ENCODE measurements around the gene C1orf52. TPM values are rescaled to one million over a fixed set of nuclear protein-coding genes. Genes with fewer than 3 reads are reported as not detected.
"Not testable (repeated sequence)": the region's sequence is repeated elsewhere in the genome, so short reads cannot be mapped to it uniquely, and the experiment has no call there.

The C1orf52 gene
- total RNA-seq, 1 donor from 2014 or later: 32.2 TPM

DNA sequence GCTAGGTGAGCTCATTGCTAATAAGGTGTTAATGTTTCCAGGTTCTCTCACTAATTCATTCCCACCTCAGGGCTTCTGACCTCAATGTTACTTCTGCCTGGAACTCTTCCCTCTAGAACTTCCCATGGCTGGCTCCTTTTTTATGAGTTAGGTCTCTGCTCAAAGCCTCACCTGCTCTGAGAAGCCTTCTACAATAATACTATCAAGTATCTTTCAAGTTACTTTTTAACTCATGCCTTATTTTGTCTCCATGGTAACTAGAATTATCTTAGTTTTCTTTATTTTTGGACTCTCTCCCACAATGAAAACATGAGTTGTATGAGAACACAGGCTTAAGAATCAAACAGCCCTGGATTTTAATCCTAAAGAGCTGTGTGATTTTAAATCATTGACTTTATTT, 3.5 kb upstream of the C1orf52 start:
- Mint-ChIP-seq H3K27ac (ENCODE audit: unreplicated experiment) (no peak overlapping the region), H3K9me3 (ENCODE audit: unreplicated experiment) (peaks cover 5% of the 10 kb centered on the region)

DNA sequence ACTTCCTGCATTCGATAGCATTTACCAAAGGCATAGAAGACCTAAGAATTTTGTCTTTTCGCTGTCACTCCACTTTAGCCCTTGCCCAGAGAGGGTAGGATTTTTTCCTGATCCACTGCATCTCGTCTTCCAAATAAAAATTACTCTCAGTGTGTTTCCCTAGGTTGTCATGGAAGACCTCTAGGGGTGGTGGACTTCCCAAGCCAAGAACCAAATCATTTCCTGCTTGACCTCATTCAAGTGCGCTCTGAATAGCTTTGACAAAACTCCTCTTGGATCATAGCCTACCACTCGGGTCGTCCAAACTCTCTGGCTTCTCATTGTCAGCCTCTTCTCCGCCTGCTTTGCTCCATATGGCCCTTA, 431 bp upstream of the C1orf52 start:
- Mint-ChIP-seq H3K27me3 (ENCODE audit: unreplicated experiment) (no peaks in the 10 kb centered on the region), H3K27ac (ENCODE audit: unreplicated experiment) (peak overlapping the region; percentile 51), H3K36me3 (ENCODE audit: unreplicated experiment) (peaks cover 37% of the 10 kb centered on the region), H3K4me1 (ENCODE audit: unreplicated experiment) (peaks cover 25% of the 10 kb centered on the region), H3K9me3 (ENCODE audit: unreplicated experiment) (peaks cover 5% of the 10 kb centered on the region), H3K4me3 (ENCODE audit: unreplicated experiment) (peak overlapping the region; percentile 97)
- TF ChIP-seq, protein P1, sequence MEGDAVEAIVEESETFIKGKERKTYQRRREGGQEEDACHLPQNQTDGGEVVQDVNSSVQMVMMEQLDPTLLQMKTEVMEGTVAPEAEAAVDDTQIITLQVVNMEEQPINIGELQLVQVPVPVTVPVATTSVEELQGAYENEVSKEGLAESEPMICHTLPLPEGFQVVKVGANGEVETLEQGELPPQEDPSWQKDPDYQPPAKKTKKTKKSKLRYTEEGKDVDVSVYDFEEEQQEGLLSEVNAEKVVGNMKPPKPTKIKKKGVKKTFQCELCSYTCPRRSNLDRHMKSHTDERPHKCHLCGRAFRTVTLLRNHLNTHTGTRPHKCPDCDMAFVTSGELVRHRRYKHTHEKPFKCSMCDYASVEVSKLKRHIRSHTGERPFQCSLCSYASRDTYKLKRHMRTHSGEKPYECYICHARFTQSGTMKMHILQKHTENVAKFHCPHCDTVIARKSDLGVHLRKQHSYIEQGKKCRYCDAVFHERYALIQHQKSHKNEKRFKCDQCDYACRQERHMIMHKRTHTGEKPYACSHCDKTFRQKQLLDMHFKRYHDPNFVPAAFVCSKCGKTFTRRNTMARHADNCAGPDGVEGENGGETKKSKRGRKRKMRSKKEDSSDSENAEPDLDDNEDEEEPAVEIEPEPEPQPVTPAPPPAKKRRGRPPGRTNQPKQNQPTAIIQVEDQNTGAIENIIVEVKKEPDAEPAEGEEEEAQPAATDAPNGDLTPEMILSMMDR (IDR thresholded peaks at IDR 0.05): no peak
- DNase-seq (ENCODE audit: extremely low spot score, unreplicated experiment): no peak

More for the DNA sequence above, 3.5 kb upstream of the C1orf52 start:
- Mint-ChIP-seq H3K4me3 (ENCODE audit: unreplicated experiment) (no peak overlapping the region), H3K4me1 (ENCODE audit: unreplicated experiment) (peaks cover 12% of the 10 kb centered on the region), H3K36me3 (ENCODE audit: unreplicated experiment) (peaks cover 41% of the 10 kb centered on the region), H3K27me3 (ENCODE audit: unreplicated experiment) (no peaks in the 10 kb centered on the region)
- no peak for DNase-seq (ENCODE audit: extremely low spot score, unreplicated experiment)
- TF ChIP-seq, protein P1 (IDR thresholded peaks at IDR 0.05): no peak

DNA sequence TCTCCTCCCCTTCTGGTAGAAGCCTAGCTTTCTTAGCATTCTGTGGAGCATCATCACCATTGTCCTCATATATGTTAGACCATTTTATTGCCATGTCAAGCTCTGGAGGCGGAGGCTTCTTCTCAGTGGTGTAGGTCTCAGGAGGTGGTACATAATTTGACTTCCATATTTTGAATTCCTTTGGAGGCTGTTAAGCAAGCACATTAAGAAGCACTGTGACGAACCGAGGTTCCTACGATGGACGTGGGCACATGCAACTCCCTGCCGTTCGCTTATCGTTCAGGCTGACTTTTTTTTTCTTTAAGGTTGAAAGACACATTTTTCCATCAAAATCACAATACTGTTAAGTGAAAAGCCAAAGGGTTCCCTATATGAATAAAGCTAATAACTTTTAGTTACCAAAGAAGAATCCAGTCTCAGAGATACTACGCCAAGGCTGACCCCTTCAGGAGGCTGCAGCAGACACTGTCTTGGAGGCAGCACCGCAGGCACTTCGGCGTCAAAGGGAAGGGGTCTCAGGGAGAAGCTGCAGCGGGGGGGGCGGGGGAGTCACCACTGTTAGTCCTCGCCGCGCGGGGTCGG, 835 bp downstream of the C1orf52 start:
- peak overlapping the region; percentile 95 for H3K27ac Mint-ChIP-seq (ENCODE audit: unreplicated experiment)
- H3K4me1 Mint-ChIP-seq (ENCODE audit: unreplicated experiment): peaks cover 29% of the 10 kb centered on the region
- TF ChIP-seq, protein P1 (IDR thresholded peaks at IDR 0.05): peak; percentile 14
- no peak for DNase-seq (ENCODE audit: extremely low spot score, unreplicated experiment)
- H3K27me3 Mint-ChIP-seq (ENCODE audit: unreplicated experiment): no peaks in the 10 kb centered on the region
- peak overlapping the region; percentile 97 for H3K4me3 Mint-ChIP-seq (ENCODE audit: unreplicated experiment)
- peaks cover 33% of the 10 kb centered on the region for H3K36me3 Mint-ChIP-seq (ENCODE audit: unreplicated experiment)
- peaks cover 5% of the 10 kb centered on the region for H3K9me3 Mint-ChIP-seq (ENCODE audit: unreplicated experiment)

DNA sequence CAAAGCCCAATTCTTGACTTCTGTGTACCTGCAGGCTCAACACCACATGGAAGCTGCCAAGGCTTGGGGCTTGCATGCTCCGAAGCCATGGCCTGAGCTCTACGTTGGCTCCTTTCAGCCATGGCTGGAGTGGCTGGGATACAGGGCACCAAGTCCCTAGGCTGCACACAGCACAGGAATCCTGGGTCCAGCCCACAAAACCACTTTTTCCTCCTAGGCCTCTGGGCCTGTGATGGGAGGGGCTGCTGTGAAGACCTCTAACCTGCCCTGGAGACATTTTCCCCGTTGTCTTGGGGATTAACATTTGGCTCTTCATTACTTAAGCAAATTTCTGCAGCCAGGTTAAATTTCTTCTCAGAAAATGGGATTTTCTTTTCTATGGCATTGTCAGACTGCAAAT, 10.4 kb downstream of the C1orf52 start:
- not testable (repeated sequence) for H3K27me3 Mint-ChIP-seq (ENCODE audit: unreplicated experiment); H3K4me3 Mint-ChIP-seq (ENCODE audit: unreplicated experiment); H3K27ac Mint-ChIP-seq (ENCODE audit: unreplicated experiment); H3K9me3 Mint-ChIP-seq (ENCODE audit: unreplicated experiment); DNase-seq (ENCODE audit: extremely low spot score, unreplicated experiment)
- peaks cover 22% of the 10 kb centered on the region for H3K36me3 Mint-ChIP-seq (ENCODE audit: unreplicated experiment)
- H3K4me1 Mint-ChIP-seq (ENCODE audit: unreplicated experiment): peaks cover 11% of the 10 kb centered on the region

DNA sequence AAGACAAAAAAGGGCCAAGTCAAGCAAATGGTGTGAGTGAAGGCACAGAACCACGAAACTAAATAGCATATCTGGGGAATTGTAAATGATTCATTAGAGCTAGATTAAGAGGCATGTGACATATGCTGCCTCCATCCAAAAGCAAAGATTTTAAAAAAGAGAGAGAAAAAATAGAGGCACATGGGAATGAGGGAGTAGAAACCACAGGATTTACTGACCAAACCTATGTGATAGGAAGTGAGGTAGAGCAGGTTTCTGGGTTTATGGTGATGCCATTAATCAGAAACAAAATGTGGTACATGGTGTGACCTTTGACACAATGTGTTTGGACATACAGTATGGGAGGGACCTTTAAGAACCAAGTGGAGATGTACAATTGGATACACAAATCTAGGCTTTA, 13.6 kb downstream of the C1orf52 start:
- Mint-ChIP-seq H3K27ac (ENCODE audit: unreplicated experiment) (no peak overlapping the region), H3K4me1 (ENCODE audit: unreplicated experiment) (peaks cover 23% of the 10 kb centered on the region), H3K27me3 (ENCODE audit: unreplicated experiment) (no peaks in the 10 kb centered on the region), H3K9me3 (ENCODE audit: unreplicated experiment) (peaks cover 4% of the 10 kb centered on the region), H3K36me3 (ENCODE audit: unreplicated experiment) (peaks cover 7% of the 10 kb centered on the region), H3K4me3 (ENCODE audit: unreplicated experiment) (no peak overlapping the region)
- TF ChIP-seq, protein P1 (IDR thresholded peaks at IDR 0.05): no peak
- no peak for DNase-seq (ENCODE audit: extremely low spot score, unreplicated experiment)

DNA sequence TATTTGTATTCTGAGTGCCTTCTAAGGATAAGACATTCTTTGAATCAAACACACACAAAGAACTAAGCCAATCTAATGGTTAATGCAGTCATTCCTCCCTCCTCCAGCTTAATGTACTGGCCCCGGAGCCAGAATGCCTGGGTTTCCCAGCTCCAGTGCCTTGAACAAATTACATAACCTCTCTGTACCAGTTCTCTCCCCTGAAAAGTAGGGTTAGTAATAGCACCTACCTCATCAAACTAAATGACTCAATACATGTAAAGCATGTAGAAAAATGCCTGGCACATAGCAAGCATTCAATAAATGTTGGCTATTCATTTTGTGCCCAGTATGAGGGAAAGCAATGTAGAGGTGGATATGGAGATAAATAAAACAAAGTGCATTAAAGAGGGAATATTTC, 14.0 kb downstream of the C1orf52 start:
- Mint-ChIP-seq H3K27ac (ENCODE audit: unreplicated experiment) (no peak overlapping the region), H3K36me3 (ENCODE audit: unreplicated experiment) (peaks cover 2% of the 10 kb centered on the region), H3K4me3 (ENCODE audit: unreplicated experiment) (no peak overlapping the region)

More for the DNA sequence above, 14.0 kb downstream of the C1orf52 start:
- peaks cover 4% of the 10 kb centered on the region for H3K9me3 Mint-ChIP-seq (ENCODE audit: unreplicated experiment)
- H3K27me3 Mint-ChIP-seq (ENCODE audit: unreplicated experiment): no peaks in the 10 kb centered on the region
- DNase-seq (ENCODE audit: extremely low spot score, unreplicated experiment): no peak
- peaks cover 27% of the 10 kb centered on the region for H3K4me1 Mint-ChIP-seq (ENCODE audit: unreplicated experiment)
- TF ChIP-seq, protein P1 (IDR thresholded peaks at IDR 0.05): no peak

Measured in osteocyte (in vitro differentiated cells).